ENCODE data around the gene SND1. TPM values are rescaled to one million over a fixed set of nuclear protein-coding genes. Genes with fewer than 3 reads are reported as not detected.
A peak's percentile ranks its signal among the peaks of the same experiment; 100 is the strongest.

Gene SND1
- total and polyA plus RNA-seq, 10 donors: 61.7 to 173 (median 116) TPM

GRCh38 chr7:127859330-127859729 lies 207.3 kb downstream of the SND1 start:
- H3K9me3 ChIP-seq: no peaks in the 10 kb centered on the region
- H3K27ac ChIP-seq: no peak overlapping the region
- DNase-seq: no peak
- H3K4me3 ChIP-seq: no peak overlapping the region
- intact Hi-C loops (cut with DNase I; ENCODE audit: low total_unique reads): no loop called here
- H3K27me3 ChIP-seq (replicated peaks in 1 of 7): no peaks in the 10 kb centered on the region
- H3K36me3 ChIP-seq: peaks cover 0 to 11% (median 0%) of the 10 kb centered on the region in 6 donors
- H3K4me1 ChIP-seq: peaks cover 0 to 35% (median 8%) of the 10 kb centered on the region in 6 donors
- TF ChIP-seq CTCF (IDR thresholded peaks at IDR 0.05 in 8 of 11, conservative IDR thresholded peaks at IDR 0.05 in 3 of 11): no peak
- TF ChIP-seq POLR2A (IDR thresholded peaks at IDR 0.05): no peak
- TF ChIP-seq POLR2AphosphoS5 (IDR thresholded peaks at IDR 0.05): no peak
- WGBS, 5 donors: 0 to 45% (median 0%) methylated on average over 1 of the region's 1 CpG

DNA sequence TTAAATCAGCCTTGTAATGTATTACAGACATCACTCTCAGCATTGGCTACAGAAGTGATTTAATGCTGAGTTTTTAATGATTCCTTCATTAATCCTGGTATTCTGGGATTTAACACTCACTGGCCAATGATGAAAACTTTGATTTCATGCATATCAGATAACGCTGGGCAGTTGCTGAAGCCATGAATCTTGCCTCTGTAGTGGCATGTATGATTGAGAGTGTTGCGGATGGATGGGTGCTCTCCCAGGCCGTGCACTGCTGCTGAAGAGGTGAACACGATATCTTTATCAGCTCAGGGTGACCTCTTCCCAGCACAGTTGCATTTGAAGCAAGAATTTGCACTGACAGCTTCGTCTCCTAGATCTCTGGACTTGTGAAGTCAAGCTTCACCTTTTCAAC lies 210.5 kb downstream of the SND1 start:
- intact Hi-C loops (cut with DNase I; ENCODE audit: low total_unique reads): no loop called here
- TF ChIP-seq CTCF (IDR thresholded peaks at IDR 0.05 in 8 of 11, conservative IDR thresholded peaks at IDR 0.05 in 3 of 11): no peak
- TF ChIP-seq POLR2A (IDR thresholded peaks at IDR 0.05): no peak
- no peak for TF ChIP-seq POLR2AphosphoS5 (IDR thresholded peaks at IDR 0.05)
- no peaks in the 10 kb centered on the region for H3K27me3 ChIP-seq (replicated peaks in 1 of 7)
- H3K4me1 ChIP-seq: peaks cover 0 to 27% (median 14%) of the 10 kb centered on the region in 6 donors
- no peak overlapping the region for H3K4me3 ChIP-seq
- no peaks in the 10 kb centered on the region for H3K9me3 ChIP-seq
- DNase-seq: no peak
- H3K36me3 ChIP-seq: peaks cover 0 to 9% (median 0%) of the 10 kb centered on the region in 6 donors
- WGBS, 5 donors: 95 to 98% (median 95%) methylated on average over 5 of the region's 5 CpGs
- no peak overlapping the region for H3K27ac ChIP-seq

DNA sequence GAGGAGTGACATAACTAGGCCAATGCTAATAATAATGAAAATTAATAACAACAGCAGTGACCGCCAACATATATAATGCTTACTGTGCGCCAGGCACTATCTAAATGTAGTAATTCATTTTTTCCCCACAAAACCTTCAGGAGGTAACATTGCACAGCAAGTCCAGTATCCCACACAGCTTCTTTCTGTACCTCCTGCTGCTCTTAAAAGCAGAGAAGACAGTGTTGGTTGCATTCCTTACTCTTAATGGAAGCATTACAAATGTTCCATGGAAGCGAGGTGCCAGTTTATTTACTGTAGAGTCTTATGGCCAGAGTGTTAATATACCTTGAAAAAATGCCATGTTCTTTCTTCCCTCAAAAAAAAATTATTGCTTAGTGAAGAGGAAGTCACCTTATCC lies 211.1 kb downstream of the SND1 start:
- Histone ChIP-seq H3K27me3 (replicated peaks in 1 of 7) (no peaks in the 10 kb centered on the region), H3K4me3 (no peak overlapping the region), H3K36me3 (peaks cover 0 to 3% (median 0%) of the 10 kb centered on the region in 6 donors), H3K27ac (no peak overlapping the region), H3K9me3 (no peaks in the 10 kb centered on the region), H3K4me1 (peaks cover 0 to 22% (median 14%) of the 10 kb centered on the region in 6 donors)
- TF ChIP-seq CTCF (IDR thresholded peaks at IDR 0.05 in 8 of 11, conservative IDR thresholded peaks at IDR 0.05 in 3 of 11) (no peak), POLR2AphosphoS5 (IDR thresholded peaks at IDR 0.05) (no peak), POLR2A (IDR thresholded peaks at IDR 0.05) (no peak)
- no peak for DNase-seq
- intact Hi-C loops (cut with DNase I; ENCODE audit: low total_unique reads): no loop called here
- 94 to 98% (median 98%) methylated on average over 3 of the region's 3 CpGs for WGBS, 5 donors

GRCh38 chr7:127865466-127865865 lies 213.5 kb downstream of the SND1 start:
- intact Hi-C loops (cut with DNase I; ENCODE audit: low total_unique reads): no loop called here
- no peak for TF ChIP-seq CTCF (IDR thresholded peaks at IDR 0.05 in 8 of 11, conservative IDR thresholded peaks at IDR 0.05 in 3 of 11)
- TF ChIP-seq POLR2AphosphoS5 (IDR thresholded peaks at IDR 0.05): peak in 1 of 3 donors; percentile 63
- Histone ChIP-seq H3K27me3 (replicated peaks in 1 of 7) (no peaks in the 10 kb centered on the region), H3K4me1 (peaks cover 0 to 22% (median 14%) of the 10 kb centered on the region in 6 donors), H3K27ac (peak overlapping the region in 3 of 8 donors; percentile 36 to 42 (median 41)), H3K4me3 (no peak overlapping the region), H3K36me3 (peaks cover 0 to 14% (median 0%) of the 10 kb centered on the region in 6 donors), H3K9me3 (no peaks in the 10 kb centered on the region)
- DNase-seq: no peak
- 27 to 42% (median 37%) methylated on average over 1 of the region's 1 CpG for WGBS, 5 donors
